ENCODE data around the gene KLF6. TPM values are rescaled to one million over a fixed set of nuclear protein-coding genes. Genes with fewer than 3 reads are reported as not detected.

KLF6 gene
- total RNA-seq, 2 experiments from 2014 or later: 19.2 to 43.0 TPM

- Histone ChIP-seq H3K9me3 (ENCODE audit: low read length) (no peaks in the 10 kb centered on the region), H3K79me2 (ENCODE audit: insufficient read depth, low read depth, low read length) (no peaks in the 10 kb centered on the region), H3K27ac (ENCODE audit: low read depth, low read length, poor library complexity, severe bottlenecking) (no peak overlapping the region), H3K4me1 (ENCODE audit: insufficient read depth, low read length, poor library complexity, severe bottlenecking) (peaks cover 13% of the 10 kb centered on the region), H3K4me3 (ENCODE audit: low read depth, low read length, poor library complexity, severe bottlenecking) (no peak overlapping the region), H3K36me3 (ENCODE audit: insufficient read depth, low read length) (peaks cover 18% of the 10 kb centered on the region), H3K4me2 (ENCODE audit: low read length) (no peak overlapping the region), H3K9me2 (ENCODE audit: insufficient read depth, low read length) (no peaks in the 10 kb centered on the region), H2AFZ (ENCODE audit: low read length) (no peak overlapping the region), H4K20me1 (ENCODE audit: insufficient read depth, low read length) (no peaks in the 10 kb centered on the region)
- intact Hi-C loops (cut with micrococcal nuclease; ENCODE audit: unreplicated experiment): no loop called here
- no TSS peak for BruUV-seq (replicated peaks)
- TF ChIP-seq EZH2phosphoT487 (IDR thresholded peaks at IDR 0.05; ENCODE audit: borderline replicate concordance, low read depth, low read length) (no peak), CTCF (conservative IDR thresholded peaks at IDR 0.05; ENCODE audit: low read length) (no peak)
- DNase-seq (ENCODE audit: low spot score): no peak
- ChIA-PET POLR2A (interaction anchor here (0.9 kb wide), 1 partner anchor 14 kb away, joined by 3 read pairs; no protein-coding TSS in a partner anchor), CTCF (ENCODE audit: unreplicated experiment) (interaction anchor here (0.5 to 1.4 kb wide), 2 partner anchors 9 to 107 kb away, joined by 3 to 6 read pairs; no protein-coding TSS in a partner anchor)
These were observed 14.3 kb downstream of the KLF6 start for GRCh38 chr10:3770611-3771110.

- no peak overlapping the region for H3K4me3 ChIP-seq (ENCODE audit: low read depth, low read length, poor library complexity, severe bottlenecking)
- ChIA-PET POLR2A (no interaction called here), CTCF (ENCODE audit: unreplicated experiment) (interaction anchor here (1.4 kb wide), 1 partner anchor 8 kb away, joined by 6 read pairs; no protein-coding TSS in a partner anchor)
- intact Hi-C loops (cut with micrococcal nuclease; ENCODE audit: unreplicated experiment): no loop called here
- H4K20me1 ChIP-seq (ENCODE audit: insufficient read depth, low read length): no peaks in the 10 kb centered on the region
- no peak overlapping the region for H2AFZ ChIP-seq (ENCODE audit: low read length)
- H3K4me1 ChIP-seq (ENCODE audit: insufficient read depth, low read length, poor library complexity, severe bottlenecking): peaks cover 24% of the 10 kb centered on the region
- DNase-seq (ENCODE audit: low spot score): no peak
- H3K36me3 ChIP-seq (ENCODE audit: insufficient read depth, low read length): peaks cover 7% of the 10 kb centered on the region; the same call in 1 of the 2 replicates
- TF ChIP-seq EZH2phosphoT487 (IDR thresholded peaks at IDR 0.05; ENCODE audit: borderline replicate concordance, low read depth, low read length) (no peak), CTCF (conservative IDR thresholded peaks at IDR 0.05; ENCODE audit: low read length) (no peak)
- H3K79me2 ChIP-seq (ENCODE audit: insufficient read depth, low read depth, low read length): no peaks in the 10 kb centered on the region
- BruUV-seq (replicated peaks): no TSS peak
- no peaks in the 10 kb centered on the region for H3K9me3 ChIP-seq (ENCODE audit: low read length)
- H3K9me2 ChIP-seq (ENCODE audit: insufficient read depth, low read length): no peaks in the 10 kb centered on the region
- no peak overlapping the region for H3K4me2 ChIP-seq (ENCODE audit: low read length)
- H3K27ac ChIP-seq (ENCODE audit: low read depth, low read length, poor library complexity, severe bottlenecking): no peak overlapping the region
These were observed 15.5 kb downstream of the KLF6 start for GRCh38 chr10:3769556-3769955.

- TF ChIP-seq EZH2phosphoT487 (IDR thresholded peaks at IDR 0.05; ENCODE audit: borderline replicate concordance, low read depth, low read length): no peak
- no peak for TF ChIP-seq CTCF (conservative IDR thresholded peaks at IDR 0.05; ENCODE audit: low read length)
- H2AFZ ChIP-seq (ENCODE audit: low read length): peak overlapping the region; percentile 79; the same call in 1 of the 2 replicates
- POLR2A ChIA-PET: interaction anchor here (0.5 to 1.7 kb wide), 5 partner anchors 12 to 71 kb away, joined by 3 to 4 read pairs (median 3); partner anchors contain the start of gene KLF6
- DNase-seq (ENCODE audit: low spot score): no peak
- no peaks in the 10 kb centered on the region for H3K9me3 ChIP-seq (ENCODE audit: low read length)
- CTCF ChIA-PET (ENCODE audit: unreplicated experiment): no interaction called here
- no peak overlapping the region for H3K4me3 ChIP-seq (ENCODE audit: low read depth, low read length, poor library complexity, severe bottlenecking)
- no peaks in the 10 kb centered on the region for H3K36me3 ChIP-seq (ENCODE audit: insufficient read depth, low read length)
- no peaks in the 10 kb centered on the region for H3K79me2 ChIP-seq (ENCODE audit: insufficient read depth, low read depth, low read length)
- no peak overlapping the region for H3K27ac ChIP-seq (ENCODE audit: low read depth, low read length, poor library complexity, severe bottlenecking)
- intact Hi-C loops (cut with micrococcal nuclease; ENCODE audit: unreplicated experiment): no loop called here
- H4K20me1 ChIP-seq (ENCODE audit: insufficient read depth, low read length): no peaks in the 10 kb centered on the region
- no peaks in the 10 kb centered on the region for H3K9me2 ChIP-seq (ENCODE audit: insufficient read depth, low read length)
- H3K4me2 ChIP-seq (ENCODE audit: low read length): peak overlapping the region; percentile 21; the same call in 1 of the 2 replicates
- peaks cover 34% of the 10 kb centered on the region for H3K4me1 ChIP-seq (ENCODE audit: insufficient read depth, low read length, poor library complexity, severe bottlenecking)
- BruUV-seq (replicated peaks): no TSS peak
These were observed 18.8 kb downstream of the KLF6 start for GRCh38 chr10:3766046-3766756.
